ENCODE results near the gene CCDC157. TPM values are rescaled to one million over a fixed set of nuclear protein-coding genes. Genes with fewer than 3 reads are reported as not detected.

CCDC157 gene
- total and polyA plus RNA-seq, 2 of the 4 experiments (the other 2 are of a cell fraction), result 0.90 to 2.2 TPM

DNA sequence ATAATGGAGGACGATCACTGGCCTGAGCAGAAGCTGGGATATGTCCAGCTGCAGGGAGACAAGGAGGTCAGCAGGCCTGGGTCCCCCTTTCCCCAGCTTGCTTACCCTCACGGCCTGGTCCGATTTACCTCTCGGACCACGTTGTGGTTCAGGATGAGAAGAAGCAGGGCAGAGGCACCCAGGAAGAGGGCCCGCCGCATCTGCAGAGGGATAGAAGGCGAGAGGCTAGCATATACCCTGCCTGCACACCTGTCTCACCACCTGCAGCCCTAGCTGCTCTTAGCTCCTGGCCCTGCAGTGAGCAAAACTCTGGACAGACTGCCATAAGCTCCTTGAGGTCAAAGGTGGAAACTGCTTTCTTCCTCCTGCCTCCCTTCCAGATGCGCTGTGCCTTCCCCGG is 29.1 kb downstream of the CCDC157 start:
- Histone ChIP-seq H2AK5ac (ENCODE audit: low read depth, low read length) (peak overlapping the region; percentile 99; the same call in 1 of the 2 replicates), H3K23ac (ENCODE audit: low read depth, low read length) (peak overlapping the region; percentile 51; the same call in 1 of the 2 replicates), H3K4me3 (ENCODE audit: insufficient read depth, low read depth, low read length) (no peak overlapping the region), H4K8ac (ENCODE audit: low read depth in 2 of 2, low read length in 2 of 2) (peak overlapping the region in 1 of 2 experiments; percentile 97; a peak in 2 of 4 replicates), H3K14ac (replicated peaks; ENCODE audit: low read depth, low read length) (0 out of 2 replicates have a peak overlapping the region, but pooled peaks have one; percentile 98), H3K56ac (ENCODE audit: extremely low read depth, insufficient read depth, low read length) (no peak overlapping the region), H3K9ac (ENCODE audit: low read depth, low read length) (peak overlapping the region; percentile 93), H3K27me3 (ENCODE audit: control insufficient read depth, insufficient read depth, low read length) (no peaks in the 10 kb centered on the region), H3K18ac (ENCODE audit: low read depth, low read length) (no peak overlapping the region), H4K91ac (ENCODE audit: insufficient read depth, low read depth, low read length) (peak overlapping the region; percentile 14; the same call in 1 of the 2 replicates), H2AK9ac (replicated peaks; ENCODE audit: low read depth, low read length, poor library complexity) (peak overlapping the region; percentile 98), H3K9me1 (ENCODE audit: insufficient read depth, low read length) (peaks cover 3% of the 10 kb centered on the region; the same call in 1 of the 2 replicates), H2AFZ (replicated peaks; ENCODE audit: low read length, poor library complexity) (peak overlapping the region; percentile 23), H3K4me2 (ENCODE audit: low read depth, low read length) (peak overlapping the region; percentile 96), H2BK5ac (ENCODE audit: low read depth, low read length, poor library complexity, severe bottlenecking) (no peak overlapping the region), H4K5ac (ENCODE audit: low read depth, low read length) (no peak overlapping the region), H2BK20ac (ENCODE audit: low read depth, low read length) (no peak overlapping the region), H3K9me3 (ENCODE audit: control insufficient read depth, insufficient read depth, low read length) (no peaks in the 10 kb centered on the region), H4K20me1 (ENCODE audit: insufficient read depth, low read length) (no peaks in the 10 kb centered on the region), H3K36me3 (ENCODE audit: control insufficient read depth, insufficient read depth, low read length) (peaks cover 29% of the 10 kb centered on the region), H3K27ac (ENCODE audit: insufficient read depth, low read length) (no peak overlapping the region), H2BK15ac (ENCODE audit: low read depth, low read length) (no peak overlapping the region), H3K79me1 (ENCODE audit: low read depth in 1 of 2, low read length in 2 of 2) (peaks cover 11 to 17% of the 10 kb centered on the region in 2 experiments), H3K4me1 (ENCODE audit: control insufficient read depth, insufficient read depth, low read length) (peaks cover 9% of the 10 kb centered on the region), H3K4ac (ENCODE audit: low read depth, low read length) (peak overlapping the region; percentile 92), H2BK120ac (ENCODE audit: low read depth, low read length) (no peak overlapping the region)
- WGBS, 2 experiments (ENCODE audit: extremely low coverage in 2 of 2, insufficient read length in 1 of 2), result no CpG with 5 or more reads among the region's 10 CpGs
- ChIA-PET POLR2A (ENCODE audit: unreplicated experiment) (interaction anchor here (0.6 kb wide), 2 partner anchors 122 to 181 kb away, joined by 3 read pairs; no protein-coding TSS in a partner anchor), CTCF (no interaction called here)
- intact Hi-C loops (cut with micrococcal nuclease) (loop anchor here (2.0 kb wide), 3 partner anchors 37 to 277 kb away; no protein-coding TSS in a partner anchor), in situ Hi-C loops (cut with MboI; ENCODE audit: low sequenced_read_pairs) (no loop called here), dilution Hi-C loops (cut with HindIII; ENCODE audit: low sequenced_read_pairs, unreplicated experiment) (no loop called here)
- ATAC-seq (ENCODE audit: low read depth), result no peak
- DNase-seq, result no peak
- no TSS peak for BruUV-seq (replicated peaks)
- no peak for TF ChIP-seq USF2 (IDR thresholded peaks at IDR 0.05; ENCODE audit: low read depth, low read length)
- no peak for TF ChIP-seq MAZ (IDR thresholded peaks at IDR 0.05; ENCODE audit: borderline replicate concordance, low read depth, low read length)

Measured in IMR-90 (cell line).